Endothelial cell of umbilical vein (primary cell): Measurements from ENCODE around the gene IFI44L. TPM values are rescaled to one million over a fixed set of nuclear protein-coding genes. Genes with fewer than 3 reads are reported as not detected.
A peak's percentile ranks its signal among the peaks of the same experiment; 100 is the strongest.

Source experiments
- BruUV-seq: library from RNA; stranded (reverse); fragments of 400-500 nt; replicated peaks from 2 replicates; lab custom pipeline; 2021; lab: Mats Ljungman, UMichigan
- CTCF ChIA-PET: fragments of 300-600, 350-600 bp; sonication (Branson Sonifier 250); formaldehyde crosslinking; loops from one replicate; lab custom pipeline; 2021; ENCODE audit warnings: antibody characterized with exemption, inconsistent platforms; lab: Charles Lee
- POLR2A ChIA-PET: fragments of 300-600, 350-600 bp; sonication (Branson Sonifier 250); formaldehyde crosslinking; loops from one replicate; lab custom pipeline; 2021; ENCODE audit warnings: antibody characterized with exemption, inconsistent platforms; lab: Charles Lee
- DNase-seq: peaks from one replicate; pipeline ENCODE4 v3.0.0-alpha.2; 2011; ENCODE audit warnings: low read depth, low spot score
- FAIRE-seq: peaks from 2 replicates; lab custom pipeline; 2011; peaks lifted over from hg19 to GRCh38; lab: Jason Lieb, UNC
- H2AFZ ChIP-seq: 2 replicates; pipeline ENCODE4 v1.6.0; 2012; ENCODE audit warnings: low read depth, low read length, control low read depth, inconsistent platforms
- H3K27ac ChIP-seq: 2 replicates; pipeline ENCODE4 v1.5.1; 2011; ENCODE audit warnings: low read depth, mild to moderate bottlenecking, control low read depth, low read length, moderate library complexity; ENCODE audit not compliant: insufficient read depth
- H3K27me3 ChIP-seq, 2 experiments: 2 replicates each; pipeline versions ENCODE4 v1.6.0 to v1.6.1; 2011; ENCODE audit warnings: low read length in 2 of 2, mixed read lengths in 1 of 2; ENCODE audit not compliant: control insufficient read depth in 2 of 2, insufficient read depth in 2 of 2
- H3K36me3 ChIP-seq, 2 experiments: 2 replicates in 1 of 2; 3 replicates in 1 of 2; pipeline ENCODE4 v1.5.1; 2011; ENCODE audit warnings: low read length in 2 of 2, mild to moderate bottlenecking in 1 of 2, moderate library complexity in 1 of 2; ENCODE audit not compliant: control insufficient read depth in 2 of 2, insufficient read depth in 2 of 2; ENCODE audit errors: extremely low read depth in 1 of 2
- H3K4me1 ChIP-seq: 3 replicates; pipeline ENCODE4 v1.5.1; 2011; ENCODE audit warnings: mild to moderate bottlenecking, low read length; ENCODE audit not compliant: control insufficient read depth, insufficient read depth; ENCODE audit errors: extremely low read depth
- H3K4me2 ChIP-seq: 2 replicates; pipeline ENCODE4 v1.6.1; 2011; ENCODE audit warnings: low read length, control low read depth, mixed read lengths; ENCODE audit not compliant: insufficient read depth
- H3K4me3 ChIP-seq, 3 experiments: fragments of 200-600 bp in 1 of 3; sonication (generic), shearing (Covaris generic) in 1 of 3; replicated peaks in 1 of 3; 2 replicates each; pipeline ENCODE4 v1.5.1; 2011 to 2016; ENCODE audit warnings: control low read depth in 3 of 3, low read length in 3 of 3, mild to moderate bottlenecking in 2 of 3, inconsistent platforms in 1 of 3, low read depth in 1 of 3, moderate library complexity in 1 of 3; ENCODE audit not compliant: insufficient read depth in 1 of 3
- H3K79me2 ChIP-seq: 2 replicates; pipeline ENCODE4 v1.6.0; 2012; ENCODE audit warnings: low read length, inconsistent platforms; ENCODE audit not compliant: control insufficient read depth, insufficient read depth
- H3K9ac ChIP-seq: replicated peaks from 2 replicates; pipeline ENCODE3; 2011; ENCODE audit warnings: low read length, control low read depth; ENCODE audit not compliant: insufficient read depth; ENCODE audit errors: extremely low read depth
- H3K9me1 ChIP-seq: replicated peaks from 3 replicates; pipeline ENCODE4 v1.6.0; 2011; ENCODE audit warnings: mild to moderate bottlenecking, low read length; ENCODE audit not compliant: control insufficient read depth, insufficient read depth; ENCODE audit errors: extremely low read depth
- H3K9me3 ChIP-seq: replicated peaks from 2 replicates; pipeline ENCODE4 v1.5.1; 2012; ENCODE audit warnings: low read length, inconsistent platforms; ENCODE audit not compliant: control insufficient read depth, insufficient read depth
- H4K20me1 ChIP-seq: replicated peaks from 2 replicates; pipeline ENCODE3; 2011; ENCODE audit warnings: mild to moderate bottlenecking, low read length; ENCODE audit not compliant: control insufficient read depth, insufficient read depth; ENCODE audit errors: extremely low read depth
- FOS ChIP-seq: IDR thresholded peaks from 2 replicates; pipeline ENCODE4 v1.6.1; 2011; ENCODE audit warnings: mild to moderate bottlenecking, low read length, moderate library complexity, borderline replicate concordance; ENCODE audit not compliant: insufficient read depth
- MYC ChIP-seq: IDR thresholded peaks from one replicate; pipeline ENCODE4 v1.6.1; 2011; ENCODE audit warnings: mild to moderate bottlenecking, low read depth, low read length
- POLR2A ChIP-seq: IDR thresholded peaks from 2 replicates; pipeline ENCODE4 v1.6.1; 2012; ENCODE audit warnings: low read depth, mild to moderate bottlenecking, control low read depth, low read length
- POLR2AphosphoS5 ChIP-seq: IDR thresholded peaks from 2 replicates; pipeline ENCODE4 v1.6.1; 2012; ENCODE audit warnings: low read depth, mild to moderate bottlenecking, control low read depth, low read length, moderate library complexity; ENCODE audit not compliant: insufficient read depth
- dilution Hi-C: fragments of 300-500 bp; cut with MboI; formaldehyde crosslinking; loops from one replicate; pipeline ENCODE4 v1.15.0; 2019; ENCODE audit warnings: low sequenced_read_pairs; ENCODE audit not compliant: extremely low pct_ligation_motif_present
- intact Hi-C: fragments of 100-400 bp; cut with micrococcal nuclease; formaldehyde crosslinking; loops from one replicate; pipeline ENCODE4 v1.10.0; 2022
- polyA plus RNA-seq, 4 experiments: library from polyadenylated mRNA; depleted of rRNA in 3 of 4; stranded (reverse) in 3 of 4; unstranded in 1 of 4; fragments of >200 nt; gene quantifications; 2 replicates each; pipeline versions ENCODE4 v1.2.1 to v1.2.3, GENCODE V29; 2011 to 2012; ENCODE audit warnings: missing spikeins in 1 of 4
- total RNA-seq: library from RNA; stranded (reverse); gene quantifications from 2 replicates; pipeline ENCODE4 v1.2.3, GENCODE V29; 2021

IFI44L gene
- total and polyA plus RNA-seq, 2 donors (not counting 3 experiments of a cell fraction or from before 2014, with no cell fraction given): 2.8 to 2.9 TPM

DNA sequence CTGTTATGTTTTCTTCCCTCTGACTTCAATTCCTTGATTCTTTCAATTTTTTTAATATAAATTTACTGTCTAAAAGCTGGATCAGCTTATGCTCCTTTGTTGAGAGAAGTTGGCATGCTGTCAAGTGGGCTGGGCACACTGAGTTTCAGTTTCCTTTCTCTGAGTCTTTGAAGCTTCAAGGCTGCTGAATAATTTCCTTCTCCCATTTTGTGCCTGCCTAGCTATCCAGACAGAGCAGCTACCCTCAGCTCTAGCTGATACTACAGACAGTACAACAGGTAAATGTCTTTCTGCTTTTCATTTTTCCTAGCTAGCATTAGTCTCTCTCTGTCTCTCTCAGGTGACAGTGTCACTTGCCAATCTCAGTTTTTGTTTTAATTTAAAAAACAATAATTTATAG, 29.4 kb downstream of the IFI44L start, which contains the start of gene IFI44:
TSS of gene IFI44 (plus strand) at position 204 of the 400 bp plus-strand sequence. CDS start 365 bp downstream, outside the sequence.
- peak within 1 kb of the TSS; percentile 67 for H2AFZ ChIP-seq
- H3K4me2 ChIP-seq: peak within 1 kb of the TSS; percentile 81
- ChIA-PET CTCF (interaction anchor here (0.7 to 1.3 kb wide), 3 partner anchors 23 to 32 kb away, joined by 3 to 8 read pairs (median 5); no protein-coding TSS in a partner anchor), POLR2A (no interaction called here)
- DNase-seq: peak; percentile 93
- H3K79me2 ChIP-seq: no peaks in the 10 kb centered on the region
- H3K27ac ChIP-seq: no peak within 1 kb of the TSS
- H4K20me1 ChIP-seq: no peaks in the 10 kb centered on the region
- TF ChIP-seq FOS (no peak), POLR2AphosphoS5 (peak; percentile 52), POLR2A (peak; percentile 77)
- H3K9me3 ChIP-seq: no peaks in the 10 kb centered on the region
- BruUV-seq: no TSS peak
- H3K27me3 ChIP-seq: no peaks in the 10 kb centered on the region
- peak; percentile 91 for FAIRE-seq
- H3K36me3 ChIP-seq: no peaks in the 10 kb centered on the region
- dilution Hi-C loops: no loop called here
- H3K4me3 ChIP-seq: peak within 1 kb of the TSS in 2 of 3 experiments; percentile 22 to 67
- peak within 1 kb of the TSS; percentile 53 for H3K9ac ChIP-seq
- H3K4me1 ChIP-seq: peaks cover 13% of the 10 kb centered on the region
- H3K9me1 ChIP-seq: no peaks in the 10 kb centered on the region
- intact Hi-C loops: loop anchor here (1.0 kb wide), 1 partner anchor 29 kb away; the partner anchor contains the start of gene IFI44L

DNA sequence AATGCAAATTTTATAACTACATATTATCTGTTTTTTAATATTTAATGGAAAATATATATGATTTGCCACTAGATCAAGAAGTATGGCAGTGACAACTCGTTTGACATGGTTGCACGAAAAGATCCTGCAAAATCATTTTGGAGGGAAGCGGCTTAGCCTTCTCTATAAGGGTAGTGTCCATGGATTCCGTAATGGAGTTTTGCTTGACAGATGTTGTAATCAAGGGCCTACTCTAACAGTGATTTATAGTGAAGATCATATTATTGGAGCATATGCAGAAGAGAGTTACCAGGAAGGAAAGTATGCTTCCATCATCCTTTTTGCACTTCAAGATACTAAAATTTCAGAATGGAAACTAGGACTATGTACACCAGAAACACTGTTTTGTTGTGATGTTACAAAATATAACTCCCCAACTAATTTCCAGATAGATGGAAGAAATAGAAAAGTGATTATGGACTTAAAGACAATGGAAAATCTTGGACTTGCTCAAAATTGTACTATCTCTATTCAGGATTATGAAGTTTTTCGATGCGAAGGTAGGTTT, 29.9 kb downstream of the IFI44L start:
- H2AFZ ChIP-seq: peak overlapping the region; percentile 56
- H3K27me3 ChIP-seq: no peaks in the 10 kb centered on the region
- BruUV-seq: TSS peak; percentile 58
- no peaks in the 10 kb centered on the region for H3K9me3 ChIP-seq
- H4K20me1 ChIP-seq: no peaks in the 10 kb centered on the region
- H3K4me2 ChIP-seq: peak overlapping the region; percentile 81
- ChIA-PET CTCF (interaction anchor here (0.7 to 1.3 kb wide), 3 partner anchors 23 to 33 kb away, joined by 3 to 8 read pairs (median 5); no protein-coding TSS in a partner anchor), POLR2A (no interaction called here)
- peak overlapping the region in 2 of 3 experiments; percentile 22 to 67 for H3K4me3 ChIP-seq
- intact Hi-C loops (no loop called here), dilution Hi-C loops (no loop called here)
- DNase-seq: peak; percentile 33
- peak overlapping the region; percentile 53 for H3K9ac ChIP-seq
- TF ChIP-seq FOS (no peak), MYC (no peak)
- H3K4me1 ChIP-seq: peaks cover 13% of the 10 kb centered on the region
- no peaks in the 10 kb centered on the region for H3K79me2 ChIP-seq
- FAIRE-seq: no peak
- no peaks in the 10 kb centered on the region for H3K9me1 ChIP-seq
- H3K27ac ChIP-seq: no peak overlapping the region
- no peaks in the 10 kb centered on the region for H3K36me3 ChIP-seq
